Smooth muscle cell (in vitro differentiated cells): ENCODE data around the gene PLCH1. TPM values are rescaled to one million over a fixed set of nuclear protein-coding genes. Genes with fewer than 3 reads are reported as not detected.

Experiments used
- DNase-seq: peaks from one replicate; lab custom pipeline; 2025; ENCODE audit not compliant: unreplicated experiment; lab: John Stamatoyannopoulos, UW
- H2AFZ ChIP-seq: fragments of 200-600 bp; sonication (generic); 2 replicates; pipeline ENCODE4 v1.6.0; 2016; ENCODE audit warnings: antibody characterized with exemption, low read depth, mild to moderate bottlenecking
- H3F3A ChIP-seq: fragments of 200-600 bp; sonication (generic); 2 replicates; pipeline ENCODE4 v1.6.0; 2017; ENCODE audit warnings: antibody characterized with exemption, low read depth
- H3K27ac ChIP-seq: fragments of 200-600 bp; sonication (generic); 2 replicates; pipeline ENCODE4 v1.5.1; 2016; ENCODE audit warnings: low read depth, mild to moderate bottlenecking
- H3K27me3 ChIP-seq: fragments of 200-600 bp; sonication (generic); 2 replicates; pipeline ENCODE4 v1.6.1; 2016; ENCODE audit warnings: low read depth, mild to moderate bottlenecking
- H3K36me3 ChIP-seq: fragments of 200-600 bp; sonication (generic); 2 replicates; pipeline ENCODE4 v1.5.1; 2016; ENCODE audit warnings: low read depth
- H3K4me1 ChIP-seq: fragments of 200-600 bp; sonication (generic); 2 replicates; pipeline ENCODE4 v1.5.1; 2016; ENCODE audit warnings: low read depth
- H3K4me2 ChIP-seq: fragments of 200-600 bp; sonication (generic); 2 replicates; pipeline ENCODE4 v1.6.0; 2016; ENCODE audit warnings: mild to moderate bottlenecking
- H3K4me3 ChIP-seq: fragments of 200-600 bp; sonication (generic); 2 replicates; pipeline ENCODE4 v1.5.1; 2016; ENCODE audit warnings: mild to moderate bottlenecking
- H3K79me2 ChIP-seq: fragments of 200-600 bp; sonication (generic); 2 replicates; pipeline ENCODE4 v1.6.0; 2016; ENCODE audit warnings: low read depth, mild to moderate bottlenecking
- H3K9ac ChIP-seq: fragments of 200-600 bp; sonication (generic); 2 replicates; pipeline ENCODE4 v1.6.0; 2016; ENCODE audit warnings: low read depth
- H3K9me3 ChIP-seq: fragments of 200-600 bp; sonication (generic); replicated peaks from 2 replicates; pipeline ENCODE4 v1.5.1; 2016; ENCODE audit warnings: low read depth
- H4K20me1 ChIP-seq: fragments of 200-600 bp; sonication (generic); 2 replicates; pipeline ENCODE4 v1.6.0; 2016; ENCODE audit warnings: low read depth
- CTCF ChIP-seq: fragments of 200-600 bp; sonication (generic); IDR thresholded peaks from 2 replicates; pipeline ENCODE4 v1.5.1; 2017; ENCODE audit warnings: borderline replicate concordance, mild to moderate bottlenecking, antibody characterized with exemption; ENCODE audit not compliant: insufficient read depth, poor library complexity, severe bottlenecking
- WGBS: methylation state at CpG from one replicate; pipeline ENCODE4 v1.1.7; 2016; ENCODE audit warnings: low lambda C conversion rate; 5-methylcytosine and 5-hydroxymethylcytosine counted together
- polyA plus RNA-seq: library from polyadenylated mRNA; unstranded; fragments of >200 nt; fragmentation: Nextera tagmentation; extraction: Ambion mirVana; gene quantifications from 2 replicates; pipeline ENCODE4 v1.2.1, GENCODE V29; 2016
- total RNA-seq: library from RNA; depleted of rRNA; stranded (reverse); fragments of >200 nt; gene quantifications from 2 replicates; pipeline ENCODE4 v1.2.3, GENCODE V29; 2014

Gene PLCH1
- total and polyA plus RNA-seq, 2 experiments from 2014 or later = 0.36 TPM; not detected in 1

- no peak for DNase-seq
- Histone ChIP-seq H3K4me3 (no peak overlapping the region), H3F3A (no peaks in the 10 kb centered on the region), H3K4me1 (peaks cover 6% of the 10 kb centered on the region), H3K79me2 (no peaks in the 10 kb centered on the region), H3K9ac (no peak overlapping the region), H3K27ac (no peak overlapping the region), H2AFZ (no peak overlapping the region), H3K9me3 (no peaks in the 10 kb centered on the region), H3K27me3 (no peaks in the 10 kb centered on the region), H3K4me2 (no peak overlapping the region), H3K36me3 (no peaks in the 10 kb centered on the region), H4K20me1 (no peaks in the 10 kb centered on the region)
- 48% methylated on average over 1 of the region's 1 CpG for WGBS
- no peak for TF ChIP-seq CTCF
Observed at GRCh38 chr3:155572085-155572484, 172.8 kb downstream of the PLCH1 start.

GRCh38 chr3:155568295-155568694 is 176.6 kb downstream of the PLCH1 start:
- H3K36me3 ChIP-seq = no peaks in the 10 kb centered on the region
- H3K27me3 ChIP-seq = no peaks in the 10 kb centered on the region
- no peak for DNase-seq
- H3K4me2 ChIP-seq = no peak overlapping the region
- H4K20me1 ChIP-seq = no peaks in the 10 kb centered on the region
- no peaks in the 10 kb centered on the region for H3F3A ChIP-seq
- no peak overlapping the region for H3K9ac ChIP-seq
- H2AFZ ChIP-seq = no peak overlapping the region
- 90% methylated on average over 3 of the region's 3 CpGs for WGBS
- no peak overlapping the region for H3K27ac ChIP-seq
- H3K9me3 ChIP-seq = no peaks in the 10 kb centered on the region
- peaks cover 6% of the 10 kb centered on the region for H3K4me1 ChIP-seq
- no peak for TF ChIP-seq CTCF
- H3K79me2 ChIP-seq = no peaks in the 10 kb centered on the region
- no peak overlapping the region for H3K4me3 ChIP-seq

- no peak overlapping the region for H3K9ac ChIP-seq
- H3K27me3 ChIP-seq = no peaks in the 10 kb centered on the region
- no peak for TF ChIP-seq CTCF
- H3K4me1 ChIP-seq = no peaks in the 10 kb centered on the region
- H3K36me3 ChIP-seq = no peaks in the 10 kb centered on the region
- H3K79me2 ChIP-seq = no peaks in the 10 kb centered on the region
- DNase-seq = no peak
- H2AFZ ChIP-seq = no peak overlapping the region
- no peak overlapping the region for H3K4me2 ChIP-seq
- H3F3A ChIP-seq = peaks cover 5% of the 10 kb centered on the region
- no peaks in the 10 kb centered on the region for H3K9me3 ChIP-seq
- H3K27ac ChIP-seq = no peak overlapping the region
- no peaks in the 10 kb centered on the region for H4K20me1 ChIP-seq
- WGBS = 30% methylated on average over 1 of the region's 1 CpG
- H3K4me3 ChIP-seq = no peak overlapping the region
Observed at GRCh38 chr3:155560594-155560993, 184.3 kb downstream of the PLCH1 start.

- Histone ChIP-seq H3K4me3 (no peak overlapping the region), H3K36me3 (no peaks in the 10 kb centered on the region), H4K20me1 (no peaks in the 10 kb centered on the region), H3F3A (peaks cover 5% of the 10 kb centered on the region), H3K4me1 (no peaks in the 10 kb centered on the region), H2AFZ (no peak overlapping the region), H3K9me3 (no peaks in the 10 kb centered on the region), H3K4me2 (no peak overlapping the region), H3K79me2 (no peaks in the 10 kb centered on the region), H3K27me3 (no peaks in the 10 kb centered on the region), H3K27ac (no peak overlapping the region), H3K9ac (no peak overlapping the region)
- DNase-seq = no peak
- TF ChIP-seq CTCF = no peak
- WGBS = 93% methylated on average over 1 of the region's 1 CpG
Observed at GRCh38 chr3:155560135-155560534, 184.7 kb downstream of the PLCH1 start.
